ENCODE data around the gene PTBP1.
"Not testable (repeated sequence)": the region's sequence is repeated elsewhere in the genome, so short reads cannot be mapped to it uniquely, and the experiment has no call there.

The PTBP1 gene

GRCh38 chr19:850221-850978, 53.1 kb downstream of the PTBP1 start:
- Histone ChIP-seq H3K36me3 (ENCODE audit: control insufficient read depth, insufficient read depth, low read length) (no peaks in the 10 kb centered on the region; the same call in 1 of the 2 replicates), H3K4me1 (ENCODE audit: control insufficient read depth, insufficient read depth, low read length) (no peaks in the 10 kb centered on the region; the same call in 1 of the 2 replicates), H3K4me3 (ENCODE audit: low read length) (no peak overlapping the region), H3K9me3 (ENCODE audit: control insufficient read depth, insufficient read depth, low read length) (no peaks in the 10 kb centered on the region), H3K27me3 (ENCODE audit: control insufficient read depth, insufficient read depth, low read length) (no peaks in the 10 kb centered on the region), H3K27ac (ENCODE audit: low read length) (no peak overlapping the region)
- DNase-seq (ENCODE audit: low read depth, low spot score), result no peak
- WGBS (ENCODE audit: insufficient coverage, insufficient read length), result no CpG with 5 or more reads among the region's 28 CpGs

- no peaks in the 10 kb centered on the region for H3K27me3 ChIP-seq (ENCODE audit: control insufficient read depth, insufficient read depth, low read length)
- H3K4me3 ChIP-seq (ENCODE audit: low read length), result no peak overlapping the region
- no peaks in the 10 kb centered on the region; the same call in 1 of the 2 replicates for H3K4me1 ChIP-seq (ENCODE audit: control insufficient read depth, insufficient read depth, low read length)
- DNase-seq (ENCODE audit: low read depth, low spot score), result no peak
- H3K36me3 ChIP-seq (ENCODE audit: control insufficient read depth, insufficient read depth, low read length), result no peaks in the 10 kb centered on the region; the same call in 1 of the 2 replicates
- no CpG with 5 or more reads among the region's 13 CpGs for WGBS (ENCODE audit: insufficient coverage, insufficient read length)
- H3K9me3 ChIP-seq (ENCODE audit: control insufficient read depth, insufficient read depth, low read length), result no peaks in the 10 kb centered on the region
- H3K27ac ChIP-seq (ENCODE audit: low read length), result no peak overlapping the region
Measured at GRCh38 chr19:850979-851335, 53.7 kb downstream of the PTBP1 start.

GRCh38 chr19:852136-853013, 55.1 kb downstream of the PTBP1 start, which contains the start of gene ELANE:
TSS of gene ELANE (plus strand) at chr19:852303. CDS start at chr19:852329, 26 bp downstream.
- H3K4me3 ChIP-seq (ENCODE audit: low read length), result no peak within 1 kb of the TSS
- H3K4me1 ChIP-seq (ENCODE audit: control insufficient read depth, insufficient read depth, low read length), result no peaks in the 10 kb centered on the region; the same call in 1 of the 2 replicates
- no peak within 1 kb of the TSS for H3K27ac ChIP-seq (ENCODE audit: low read length)
- no CpG with 5 or more reads among the region's 55 CpGs for WGBS (ENCODE audit: insufficient coverage, insufficient read length)
- no peaks in the 10 kb centered on the region for H3K9me3 ChIP-seq (ENCODE audit: control insufficient read depth, insufficient read depth, low read length)
- no peaks in the 10 kb centered on the region; the same call in 1 of the 2 replicates for H3K36me3 ChIP-seq (ENCODE audit: control insufficient read depth, insufficient read depth, low read length)
- no peak for DNase-seq (ENCODE audit: low read depth, low spot score)
- H3K27me3 ChIP-seq (ENCODE audit: control insufficient read depth, insufficient read depth, low read length), result no peaks in the 10 kb centered on the region

- H3K4me1 ChIP-seq (ENCODE audit: control insufficient read depth, insufficient read depth, low read length), result no peaks in the 10 kb centered on the region; the same call in 1 of the 2 replicates
- no peaks in the 10 kb centered on the region; the same call in 1 of the 2 replicates for H3K36me3 ChIP-seq (ENCODE audit: control insufficient read depth, insufficient read depth, low read length)
- H3K4me3 ChIP-seq (ENCODE audit: low read length), result no peak overlapping the region
- DNase-seq (ENCODE audit: low read depth, low spot score), result no peak
- no peaks in the 10 kb centered on the region for H3K9me3 ChIP-seq (ENCODE audit: control insufficient read depth, insufficient read depth, low read length)
- H3K27ac ChIP-seq (ENCODE audit: low read length), result no peak overlapping the region
- WGBS (ENCODE audit: insufficient coverage, insufficient read length), result no CpG with 5 or more reads among the region's 67 CpGs
- no peaks in the 10 kb centered on the region for H3K27me3 ChIP-seq (ENCODE audit: control insufficient read depth, insufficient read depth, low read length)
Measured at GRCh38 chr19:853014-853585, 55.8 kb downstream of the PTBP1 start.

- not testable (repeated sequence) for DNase-seq (ENCODE audit: low read depth, low spot score)
Measured at GRCh38 chr19:853614-854220, 56.5 kb downstream of the PTBP1 start.

GRCh38 chr19:854549-854948, 57.3 kb downstream of the PTBP1 start:
- Histone ChIP-seq H3K27me3 (ENCODE audit: control insufficient read depth, insufficient read depth, low read length) (no peaks in the 10 kb centered on the region; the same call in 1 of the 2 replicates), H3K4me1 (ENCODE audit: control insufficient read depth, insufficient read depth, low read length) (peaks cover 1% of the 10 kb centered on the region; the same call in 1 of the 2 replicates), H3K36me3 (ENCODE audit: control insufficient read depth, insufficient read depth, low read length) (no peaks in the 10 kb centered on the region; the same call in 1 of the 2 replicates), H3K27ac (ENCODE audit: low read length) (no peak overlapping the region), H3K4me3 (ENCODE audit: low read length) (no peak overlapping the region), H3K9me3 (ENCODE audit: control insufficient read depth, insufficient read depth, low read length) (no peaks in the 10 kb centered on the region)
- no CpG with 5 or more reads among the region's 6 CpGs for WGBS (ENCODE audit: insufficient coverage, insufficient read length)
- DNase-seq (ENCODE audit: low read depth, low spot score), result no peak

More at GRCh38 chr19:853614-854220, 56.5 kb downstream of the PTBP1 start:
- WGBS (ENCODE audit: insufficient coverage, insufficient read length), result no CpG with 5 or more reads among the region's 17 CpGs
- H3K27ac ChIP-seq (ENCODE audit: low read length); H3K9me3 ChIP-seq (ENCODE audit: control insufficient read depth, insufficient read depth, low read length); H3K27me3 ChIP-seq (ENCODE audit: control insufficient read depth, insufficient read depth, low read length); H3K4me1 ChIP-seq (ENCODE audit: control insufficient read depth, insufficient read depth, low read length); H3K4me3 ChIP-seq (ENCODE audit: low read length); H3K36me3 ChIP-seq (ENCODE audit: control insufficient read depth, insufficient read depth, low read length): not testable (repeated sequence)

GRCh38 chr19:855142-855541, 57.9 kb downstream of the PTBP1 start:
- no peaks in the 10 kb centered on the region for H3K9me3 ChIP-seq (ENCODE audit: control insufficient read depth, insufficient read depth, low read length)
- no peaks in the 10 kb centered on the region; the same call in 1 of the 2 replicates for H3K36me3 ChIP-seq (ENCODE audit: control insufficient read depth, insufficient read depth, low read length)
- H3K4me3 ChIP-seq (ENCODE audit: low read length), result no peak overlapping the region
- no peaks in the 10 kb centered on the region; the same call in 1 of the 2 replicates for H3K27me3 ChIP-seq (ENCODE audit: control insufficient read depth, insufficient read depth, low read length)
- WGBS (ENCODE audit: insufficient coverage, insufficient read length), result no CpG with 5 or more reads among the region's 12 CpGs
- peaks cover 2% of the 10 kb centered on the region; the same call in 1 of the 2 replicates for H3K4me1 ChIP-seq (ENCODE audit: control insufficient read depth, insufficient read depth, low read length)
- H3K27ac ChIP-seq (ENCODE audit: low read length), result no peak overlapping the region
- DNase-seq (ENCODE audit: low read depth, low spot score), result no peak

- Histone ChIP-seq H3K9me3 (ENCODE audit: control insufficient read depth, insufficient read depth, low read length) (no peaks in the 10 kb centered on the region), H3K36me3 (ENCODE audit: control insufficient read depth, insufficient read depth, low read length) (no peaks in the 10 kb centered on the region; the same call in 1 of the 2 replicates), H3K27ac (ENCODE audit: low read length) (no peak overlapping the region), H3K27me3 (ENCODE audit: control insufficient read depth, insufficient read depth, low read length) (no peaks in the 10 kb centered on the region; the same call in 1 of the 2 replicates), H3K4me1 (ENCODE audit: control insufficient read depth, insufficient read depth, low read length) (peaks cover 2% of the 10 kb centered on the region; the same call in 1 of the 2 replicates), H3K4me3 (ENCODE audit: low read length) (no peak overlapping the region)
- no peak for DNase-seq (ENCODE audit: low read depth, low spot score)
- WGBS (ENCODE audit: insufficient coverage, insufficient read length), result no CpG with 5 or more reads among the region's 40 CpGs
Measured at GRCh38 chr19:855566-856120, 58.4 kb downstream of the PTBP1 start.

- no peaks in the 10 kb centered on the region for H3K36me3 ChIP-seq (ENCODE audit: control insufficient read depth, insufficient read depth, low read length)
- H3K27me3 ChIP-seq (ENCODE audit: control insufficient read depth, insufficient read depth, low read length), result no peaks in the 10 kb centered on the region; the same call in 1 of the 2 replicates
- no peak overlapping the region for H3K4me3 ChIP-seq (ENCODE audit: low read length)
- no CpG with 5 or more reads among the region's 9 CpGs for WGBS (ENCODE audit: insufficient coverage, insufficient read length)
- no peak for DNase-seq (ENCODE audit: low read depth, low spot score)
- H3K4me1 ChIP-seq (ENCODE audit: control insufficient read depth, insufficient read depth, low read length), result peaks cover 6% of the 10 kb centered on the region; the same call in 1 of the 2 replicates
- no peaks in the 10 kb centered on the region for H3K9me3 ChIP-seq (ENCODE audit: control insufficient read depth, insufficient read depth, low read length)
- H3K27ac ChIP-seq (ENCODE audit: low read length), result no peak overlapping the region
Measured at GRCh38 chr19:858284-858683, 61.0 kb downstream of the PTBP1 start.
